ENCODE measurements around the gene SELENOP. TPM values are rescaled to one million over a fixed set of nuclear protein-coding genes. Genes with fewer than 3 reads are reported as not detected.
"Not testable (repeated sequence)": the region's sequence is repeated elsewhere in the genome, so short reads cannot be mapped to it uniquely, and the experiment has no call there.

Gene SELENOP
- total and polyA plus RNA-seq, 2 experiments from 2014 or later = 3,137 to 5,946 TPM

DNA sequence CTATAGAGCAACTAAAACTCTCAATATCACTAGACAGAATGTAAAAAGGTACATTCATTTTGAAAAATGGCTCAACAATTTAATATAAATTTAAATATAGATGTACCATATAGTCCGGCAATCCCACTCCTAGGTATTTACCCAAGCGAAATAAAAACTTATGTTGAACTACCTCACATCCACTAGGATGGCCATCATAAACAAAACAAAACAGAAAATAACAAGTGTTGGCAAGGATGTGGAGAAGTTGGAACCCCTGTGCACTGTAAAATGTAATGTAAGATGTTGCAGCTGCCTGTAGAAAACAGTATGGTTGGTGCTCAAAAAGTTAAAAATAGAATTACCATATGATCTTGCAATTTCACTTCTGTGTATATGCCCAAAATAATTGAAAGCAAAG lies 36.9 kb upstream of the SELENOP start:
- H3K4me2 ChIP-seq = no peak overlapping the region
- no peak overlapping the region for H2AFZ ChIP-seq
- DNase-seq (ENCODE audit: low spot score) = no peak

DNA sequence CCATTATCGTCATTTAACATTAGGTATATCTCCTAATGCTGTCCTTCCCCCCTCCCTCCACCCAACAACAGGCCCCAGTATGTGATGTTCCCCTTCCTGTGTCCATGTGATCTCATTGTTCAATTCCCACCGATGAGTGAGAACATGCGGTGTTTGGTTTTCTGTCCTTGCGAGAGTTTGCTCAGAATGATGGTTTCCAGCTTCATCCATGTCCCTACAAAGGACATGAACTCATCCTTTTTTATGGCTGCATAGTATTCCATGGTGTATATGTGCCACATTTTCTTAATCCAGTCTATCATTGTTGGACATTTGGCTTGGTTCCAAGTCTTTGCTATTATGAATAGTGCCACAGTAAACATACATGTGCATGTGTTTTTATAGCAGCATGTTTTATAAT lies 32.7 kb upstream of the SELENOP start:
- not testable (repeated sequence) for H3K9me3 ChIP-seq (ENCODE audit: low read depth); H3K4me2 ChIP-seq; H3K9me2 ChIP-seq (replicated peaks; ENCODE audit: insufficient read depth); H3K36me3 ChIP-seq (replicated peaks; ENCODE audit: insufficient read depth, low read depth); H3K27ac ChIP-seq; H3K79me2 ChIP-seq; H3K4me3 ChIP-seq; H3K27me3 ChIP-seq; DNase-seq (ENCODE audit: low spot score); H4K20me1 ChIP-seq (ENCODE audit: insufficient read depth, poor library complexity, severe bottlenecking); H2AFZ ChIP-seq
- 94% methylated on average over 4 of the region's 4 CpGs for WGBS (ENCODE audit: low lambda C conversion rate, missing lambda C conversion rate)
- H3K4me1 ChIP-seq (ENCODE audit: insufficient read depth) = peaks cover 33% of the 10 kb centered on the region

More for the DNA sequence above, 36.9 kb upstream of the SELENOP start:
- H3K9me2 ChIP-seq (replicated peaks; ENCODE audit: insufficient read depth) = no peaks in the 10 kb centered on the region
- TF ChIP-seq EZH2 (IDR thresholded peaks at IDR 0.05; ENCODE audit: borderline replicate concordance) (no peak), EZH2phosphoT487 (IDR thresholded peaks at IDR 0.05; ENCODE audit: low read depth, severe bottlenecking, unreplicated experiment) (no peak)
- TF ChIP-seq, protein P1, sequence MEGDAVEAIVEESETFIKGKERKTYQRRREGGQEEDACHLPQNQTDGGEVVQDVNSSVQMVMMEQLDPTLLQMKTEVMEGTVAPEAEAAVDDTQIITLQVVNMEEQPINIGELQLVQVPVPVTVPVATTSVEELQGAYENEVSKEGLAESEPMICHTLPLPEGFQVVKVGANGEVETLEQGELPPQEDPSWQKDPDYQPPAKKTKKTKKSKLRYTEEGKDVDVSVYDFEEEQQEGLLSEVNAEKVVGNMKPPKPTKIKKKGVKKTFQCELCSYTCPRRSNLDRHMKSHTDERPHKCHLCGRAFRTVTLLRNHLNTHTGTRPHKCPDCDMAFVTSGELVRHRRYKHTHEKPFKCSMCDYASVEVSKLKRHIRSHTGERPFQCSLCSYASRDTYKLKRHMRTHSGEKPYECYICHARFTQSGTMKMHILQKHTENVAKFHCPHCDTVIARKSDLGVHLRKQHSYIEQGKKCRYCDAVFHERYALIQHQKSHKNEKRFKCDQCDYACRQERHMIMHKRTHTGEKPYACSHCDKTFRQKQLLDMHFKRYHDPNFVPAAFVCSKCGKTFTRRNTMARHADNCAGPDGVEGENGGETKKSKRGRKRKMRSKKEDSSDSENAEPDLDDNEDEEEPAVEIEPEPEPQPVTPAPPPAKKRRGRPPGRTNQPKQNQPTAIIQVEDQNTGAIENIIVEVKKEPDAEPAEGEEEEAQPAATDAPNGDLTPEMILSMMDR (IDR thresholded peaks at IDR 0.05; ENCODE audit: poor library complexity) = no peak
- H3K9me3 ChIP-seq (ENCODE audit: low read depth) = no peaks in the 10 kb centered on the region
- H3K79me2 ChIP-seq = no peaks in the 10 kb centered on the region
- H3K27me3 ChIP-seq = no peaks in the 10 kb centered on the region
- no peak overlapping the region for H3K27ac ChIP-seq
- no peaks in the 10 kb centered on the region for H3K36me3 ChIP-seq (replicated peaks; ENCODE audit: insufficient read depth, low read depth)
- WGBS (ENCODE audit: low lambda C conversion rate, missing lambda C conversion rate) = 98% methylated on average over 2 of the region's 2 CpGs
- peaks cover 14% of the 10 kb centered on the region for H3K4me1 ChIP-seq (ENCODE audit: insufficient read depth)
- H4K20me1 ChIP-seq (ENCODE audit: insufficient read depth, poor library complexity, severe bottlenecking) = no peaks in the 10 kb centered on the region
- no peak overlapping the region for H3K4me3 ChIP-seq

DNA sequence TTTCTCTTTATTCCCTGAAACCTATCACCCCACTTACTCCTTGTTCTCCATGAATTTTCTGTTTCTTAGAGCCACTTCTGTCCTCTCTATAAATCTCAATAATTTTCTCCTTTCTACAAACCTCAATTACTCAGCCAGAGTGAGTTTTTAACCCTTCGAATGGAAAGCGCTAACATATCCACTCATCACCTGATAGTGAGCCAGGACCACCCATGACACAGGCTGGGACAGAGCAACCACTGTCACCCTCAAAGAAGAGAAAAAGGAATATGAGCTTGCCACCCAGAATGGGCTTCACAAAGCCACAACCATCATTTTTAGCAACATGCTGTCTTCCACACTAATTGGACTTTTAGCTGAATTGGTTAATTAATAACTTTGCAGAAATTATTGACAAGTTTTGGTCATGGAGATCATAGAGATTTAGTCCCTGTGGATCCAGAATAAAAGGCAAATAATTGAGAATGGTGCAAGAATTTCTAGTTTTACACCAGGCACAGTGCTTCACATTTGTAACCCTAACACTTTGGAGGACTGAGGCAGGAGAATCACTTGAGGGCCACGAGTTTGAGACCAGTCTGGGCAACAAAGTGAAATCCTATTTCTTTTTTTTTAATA lies 32.1 kb upstream of the SELENOP start:
- Histone ChIP-seq H3K9me3 (ENCODE audit: low read depth) (no peaks in the 10 kb centered on the region), H3K4me3 (no peak overlapping the region), H4K20me1 (ENCODE audit: insufficient read depth, poor library complexity, severe bottlenecking) (no peaks in the 10 kb centered on the region), H3K27ac (peak overlapping the region; percentile 32), H3K36me3 (replicated peaks; ENCODE audit: insufficient read depth, low read depth) (no peaks in the 10 kb centered on the region), H3K79me2 (no peaks in the 10 kb centered on the region), H3K9me2 (replicated peaks; ENCODE audit: insufficient read depth) (no peaks in the 10 kb centered on the region), H3K4me1 (ENCODE audit: insufficient read depth) (peaks cover 33% of the 10 kb centered on the region), H2AFZ (no peak overlapping the region), H3K27me3 (no peaks in the 10 kb centered on the region), H3K4me2 (peak overlapping the region; percentile 22)
- TF ChIP-seq EZH2 (IDR thresholded peaks at IDR 0.05; ENCODE audit: borderline replicate concordance) = no peak
- TF ChIP-seq, protein P1 (IDR thresholded peaks at IDR 0.05; ENCODE audit: poor library complexity) = no peak
- TF ChIP-seq EZH2phosphoT487 (IDR thresholded peaks at IDR 0.05; ENCODE audit: low read depth, severe bottlenecking, unreplicated experiment) = no peak
- 92% methylated on average over 3 of the region's 3 CpGs for WGBS (ENCODE audit: low lambda C conversion rate, missing lambda C conversion rate)
- DNase-seq (ENCODE audit: low spot score) = no peak

DNA sequence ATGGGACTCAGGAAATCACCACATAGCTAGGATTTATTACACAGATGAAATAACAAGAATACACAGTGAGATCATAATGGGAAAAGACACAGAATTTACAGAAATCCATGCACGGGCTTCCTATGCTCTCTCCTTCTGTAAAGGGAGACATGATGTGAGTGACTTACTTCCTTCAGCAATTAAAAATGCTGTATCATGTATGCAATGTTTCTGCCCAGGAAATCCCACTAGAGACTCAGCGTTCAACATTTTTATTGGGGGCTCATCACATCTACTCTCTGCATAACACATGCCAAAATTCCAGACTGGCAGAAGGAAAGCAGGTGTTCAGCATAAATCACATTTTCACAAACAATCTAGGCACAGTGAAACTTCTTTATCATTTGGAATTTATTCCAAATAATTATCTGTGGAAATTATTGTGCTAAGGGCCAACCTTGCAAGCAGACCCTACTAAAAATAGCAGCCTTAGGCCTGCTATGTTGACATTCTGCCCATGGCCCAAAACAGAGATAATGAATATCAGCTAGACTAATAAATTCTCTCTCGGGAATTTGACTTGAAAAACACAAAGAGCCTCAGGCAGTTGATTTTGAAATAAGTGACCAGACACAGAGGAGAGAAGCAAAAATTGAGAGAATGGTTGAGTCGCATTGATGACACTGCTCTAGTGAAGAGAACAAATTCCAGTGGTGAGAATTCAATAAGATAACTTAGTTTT lies 31.4 kb upstream of the SELENOP start:
- Histone ChIP-seq H3K27me3 (no peaks in the 10 kb centered on the region), H3K9me3 (ENCODE audit: low read depth) (no peaks in the 10 kb centered on the region), H3K36me3 (replicated peaks; ENCODE audit: insufficient read depth, low read depth) (no peaks in the 10 kb centered on the region), H3K4me1 (ENCODE audit: insufficient read depth) (peaks cover 33% of the 10 kb centered on the region), H4K20me1 (ENCODE audit: insufficient read depth, poor library complexity, severe bottlenecking) (no peaks in the 10 kb centered on the region), H3K4me2 (peak overlapping the region; percentile 22), H3K79me2 (no peaks in the 10 kb centered on the region), H3K27ac (peak overlapping the region; percentile 32), H3K9me2 (replicated peaks; ENCODE audit: insufficient read depth) (no peaks in the 10 kb centered on the region), H3K4me3 (no peak overlapping the region), H2AFZ (no peak overlapping the region)
- no peak for DNase-seq (ENCODE audit: low spot score)
- 70% methylated on average over 4 of the region's 4 CpGs for WGBS (ENCODE audit: low lambda C conversion rate, missing lambda C conversion rate)
- TF ChIP-seq EZH2 (IDR thresholded peaks at IDR 0.05; ENCODE audit: borderline replicate concordance) (no peak), EZH2phosphoT487 (IDR thresholded peaks at IDR 0.05; ENCODE audit: low read depth, severe bottlenecking, unreplicated experiment) (no peak)
- TF ChIP-seq, protein P1 (IDR thresholded peaks at IDR 0.05; ENCODE audit: poor library complexity) = no peak

All from hepatocyte (in vitro differentiated cells).